Measurements from ENCODE around the gene URM1. TPM values are rescaled to one million over a fixed set of nuclear protein-coding genes. Genes with fewer than 3 reads are reported as not detected.

The URM1 gene
- total RNA-seq, 2 experiments from 2014 or later: 28.4 to 28.8 TPM

- Mint-ChIP-seq H3K4me1 (ENCODE audit: low read depth) (peaks cover 2% of the 10 kb centered on the region), H3K27me3 (no peaks in the 10 kb centered on the region), H3K27ac (no peak overlapping the region), H3K9me3 (no peaks in the 10 kb centered on the region), H3K4me3 (no peak overlapping the region), H3K36me3 (ENCODE audit: low read depth) (peaks cover 50% of the 10 kb centered on the region)
- CTCF ChIA-PET: no interaction called here
- POLR2A ChIA-PET: no interaction called here
- Histone ChIP-seq H3K4me3 (ENCODE audit: low read length) (no peak overlapping the region), H3K9me3 (ENCODE audit: control insufficient read depth in 1 of 2, insufficient read depth in 1 of 2, low read length in 2 of 2) (no peaks in the 10 kb centered on the region), H3K27me3 (ENCODE audit: control insufficient read depth in 1 of 2, insufficient read depth in 2 of 2, low read length in 2 of 2) (no peaks in the 10 kb centered on the region), H3K36me3 (ENCODE audit: insufficient read depth, low read length) (peaks cover 54% of the 10 kb centered on the region), H3K4me1 (ENCODE audit: insufficient read depth, low read length) (peaks cover 1% of the 10 kb centered on the region), H3K27ac (ENCODE audit: low read depth in 1 of 2, low read length in 2 of 2) (no peak overlapping the region)
- no peak for TF ChIP-seq CTCF (IDR thresholded peaks at IDR 0.05)
- no peak for DNase-seq
- ATAC-seq (ENCODE audit: poor library complexity): no peak
- intact Hi-C loops (cut with DNase I, micrococcal nuclease): no loop called here
These were observed 20.8 kb downstream of the URM1 start for GRCh38 chr9:128391956-128392301.

DNA sequence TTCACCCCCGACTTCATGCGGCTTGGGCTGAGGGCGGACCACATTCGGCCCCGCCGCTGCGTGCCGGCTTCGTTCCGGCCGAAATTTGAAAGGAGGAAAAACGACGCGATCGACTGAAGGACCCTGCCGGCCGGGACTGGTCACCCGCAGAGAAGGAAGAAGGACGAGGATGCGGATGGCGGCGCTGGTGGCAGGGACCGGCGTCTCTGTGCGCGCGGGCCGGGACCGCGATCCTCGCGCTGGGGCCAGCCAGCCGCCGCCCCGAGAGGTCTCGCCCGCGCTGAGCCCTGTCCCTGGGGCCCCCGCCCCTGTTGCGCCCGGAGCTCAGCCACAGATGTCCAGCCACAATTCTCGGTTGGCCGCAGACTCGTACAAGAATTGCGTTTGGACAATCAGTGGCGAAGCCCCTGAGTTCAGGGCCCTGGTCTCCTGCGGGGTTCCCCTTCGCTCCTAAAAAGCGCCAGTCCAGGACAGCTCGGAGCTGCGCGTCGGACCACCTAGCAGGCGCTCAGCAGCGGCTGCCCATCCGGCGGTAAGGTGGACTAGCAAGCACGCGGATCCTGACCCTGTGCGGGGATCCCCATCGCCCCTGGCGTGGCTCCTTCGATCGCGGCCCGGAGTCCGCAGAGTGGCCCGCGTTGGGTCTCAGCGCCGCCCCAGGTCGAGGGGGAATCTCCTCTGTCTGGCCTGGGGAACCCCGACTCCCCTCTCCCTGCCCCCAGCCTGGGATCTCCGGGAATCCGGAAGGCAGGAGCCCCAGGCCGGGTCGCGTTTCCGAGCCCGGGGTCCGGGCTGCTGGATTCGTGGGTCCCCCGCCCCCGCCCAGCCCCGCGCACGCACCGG is 21.3 kb downstream of the URM1 start:
- POLR2A ChIA-PET: no interaction called here
- no peak overlapping the region for H3K27ac Mint-ChIP-seq
- no peaks in the 10 kb centered on the region for H3K9me3 Mint-ChIP-seq
- no peak for ATAC-seq (ENCODE audit: poor library complexity)
- TF ChIP-seq CTCF (IDR thresholded peaks at IDR 0.05): no peak
- no peak for DNase-seq
- Histone ChIP-seq H3K4me1 (ENCODE audit: insufficient read depth, low read length) (peaks cover 3% of the 10 kb centered on the region), H3K27me3 (ENCODE audit: control insufficient read depth in 1 of 2, insufficient read depth in 2 of 2, low read length in 2 of 2) (no peaks in the 10 kb centered on the region), H3K9me3 (ENCODE audit: control insufficient read depth in 1 of 2, insufficient read depth in 1 of 2, low read length in 2 of 2) (no peaks in the 10 kb centered on the region), H3K27ac (ENCODE audit: low read depth in 1 of 2, low read length in 2 of 2) (no peak overlapping the region), H3K4me3 (ENCODE audit: low read length) (no peak overlapping the region), H3K36me3 (ENCODE audit: insufficient read depth, low read length) (peaks cover 48% of the 10 kb centered on the region)
- H3K27me3 Mint-ChIP-seq: no peaks in the 10 kb centered on the region
- intact Hi-C loops (cut with DNase I, micrococcal nuclease): no loop called here
- H3K36me3 Mint-ChIP-seq (ENCODE audit: low read depth): peaks cover 46% of the 10 kb centered on the region
- peaks cover 7% of the 10 kb centered on the region for H3K4me1 Mint-ChIP-seq (ENCODE audit: low read depth)
- H3K4me3 Mint-ChIP-seq: no peak overlapping the region
- CTCF ChIA-PET: no interaction called here

GRCh38 chr9:128393145-128393775 is 22.1 kb downstream of the URM1 start:
- Mint-ChIP-seq H3K27ac (no peak overlapping the region), H3K4me3 (no peak overlapping the region), H3K9me3 (no peaks in the 10 kb centered on the region), H3K36me3 (ENCODE audit: low read depth) (peaks cover 39% of the 10 kb centered on the region), H3K4me1 (ENCODE audit: low read depth) (peaks cover 7% of the 10 kb centered on the region), H3K27me3 (peaks cover 3% of the 10 kb centered on the region)
- no peak overlapping the region for H3K27ac ChIP-seq (ENCODE audit: low read depth in 1 of 2, low read length in 2 of 2)
- H3K27me3 ChIP-seq (ENCODE audit: control insufficient read depth in 1 of 2, insufficient read depth in 2 of 2, low read length in 2 of 2): no peaks in the 10 kb centered on the region
- ATAC-seq (ENCODE audit: poor library complexity) (no peak), DNase-seq (no peak)
- TF ChIP-seq CTCF (IDR thresholded peaks at IDR 0.05): no peak
- intact Hi-C loops (cut with DNase I, micrococcal nuclease): no loop called here
- peaks cover 3% of the 10 kb centered on the region for H3K4me1 ChIP-seq (ENCODE audit: insufficient read depth, low read length)
- peaks cover 41% of the 10 kb centered on the region for H3K36me3 ChIP-seq (ENCODE audit: insufficient read depth, low read length)
- CTCF ChIA-PET: no interaction called here
- H3K4me3 ChIP-seq (ENCODE audit: low read length): no peak overlapping the region
- H3K9me3 ChIP-seq (ENCODE audit: control insufficient read depth in 1 of 2, insufficient read depth in 1 of 2, low read length in 2 of 2): no peaks in the 10 kb centered on the region
- POLR2A ChIA-PET: no interaction called here

Data from CD4-positive, alpha-beta T cell (primary cell).